Measurements from ENCODE around the gene NHSL2. TPM values are rescaled to one million over a fixed set of nuclear protein-coding genes. Genes with fewer than 3 reads are reported as not detected.

NHSL2 gene
- total RNA-seq, 1 experiment from 2014 or later: not detected

GRCh38 chrX:72071213-72071612, 160.6 kb downstream of the NHSL2 start:
- no peak for DNase-seq (ENCODE audit: low read depth, low spot score)
- in situ Hi-C loops (cut with HindIII; ENCODE audit: low pct_unique_long_range_greater_than_20kb, low sequenced_read_pairs): no loop called here

DNA sequence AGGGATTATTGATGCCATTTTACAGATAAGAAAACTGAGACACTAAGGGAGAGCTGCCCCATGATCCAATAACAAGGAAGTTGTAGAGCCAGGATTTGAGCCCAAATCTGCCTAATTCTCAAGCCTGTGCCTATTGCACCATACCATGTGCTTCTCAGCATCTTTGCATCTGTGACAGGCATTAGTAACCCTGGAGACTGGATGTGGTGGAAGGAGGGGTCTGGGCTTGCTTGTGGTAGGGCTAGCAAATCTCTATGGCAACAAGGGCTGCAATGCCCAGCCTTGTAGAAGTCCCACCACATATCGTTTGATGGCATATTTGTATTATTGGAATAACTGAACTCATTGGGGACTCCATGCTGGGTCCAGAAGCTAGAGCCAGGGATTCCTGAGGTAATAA, 163.0 kb downstream of the NHSL2 start:
- DNase-seq (ENCODE audit: low read depth, low spot score): no peak
- in situ Hi-C loops (cut with HindIII; ENCODE audit: low pct_unique_long_range_greater_than_20kb, low sequenced_read_pairs): no loop called here

DNA sequence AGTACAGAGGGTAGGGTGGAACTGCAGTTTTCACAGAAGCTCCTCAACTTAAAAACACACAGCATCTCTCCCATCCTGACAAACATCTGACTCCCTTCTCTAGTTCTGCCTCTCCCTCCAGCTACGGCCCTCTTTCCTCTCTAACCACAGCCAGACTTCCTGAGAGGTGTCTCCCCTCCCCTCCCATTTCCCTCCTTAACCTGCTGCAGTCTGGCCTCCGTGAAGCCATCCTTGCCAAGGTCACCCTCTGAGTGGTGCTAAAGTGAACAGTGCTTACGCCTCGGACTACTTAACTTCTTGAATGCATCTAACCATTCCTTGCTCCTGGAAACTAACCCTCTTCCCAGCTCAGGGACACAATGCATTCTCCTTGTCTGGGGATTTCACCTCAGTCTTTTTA, 167.8 kb downstream of the NHSL2 start:
- no peak for DNase-seq (ENCODE audit: low read depth, low spot score)
- in situ Hi-C loops (cut with HindIII; ENCODE audit: low pct_unique_long_range_greater_than_20kb, low sequenced_read_pairs): no loop called here

GRCh38 chrX:72079607-72080006, 169.0 kb downstream of the NHSL2 start:
- no peak for DNase-seq (ENCODE audit: low read depth, low spot score)
- in situ Hi-C loops (cut with HindIII; ENCODE audit: low pct_unique_long_range_greater_than_20kb, low sequenced_read_pairs): no loop called here

DNA sequence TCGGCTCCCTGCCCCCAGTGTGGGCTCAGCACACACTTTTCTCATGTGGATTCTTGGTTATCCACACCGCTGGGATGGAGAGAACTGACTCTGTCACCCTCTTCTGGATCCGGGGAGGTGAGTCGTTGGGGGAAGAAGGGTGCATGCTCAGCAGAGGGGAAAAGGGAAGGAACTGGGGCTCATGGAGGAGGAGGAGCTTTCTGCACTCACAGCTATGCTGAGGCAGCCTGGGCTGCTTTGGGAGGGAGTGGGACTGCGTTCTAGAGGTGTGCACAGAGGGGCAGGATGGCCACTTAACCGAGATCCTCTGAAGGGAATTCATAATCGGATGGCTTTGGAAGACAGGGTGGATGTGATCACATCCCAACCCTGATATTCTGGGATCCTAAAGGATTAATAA, 169.5 kb downstream of the NHSL2 start:
- in situ Hi-C loops (cut with HindIII; ENCODE audit: low pct_unique_long_range_greater_than_20kb, low sequenced_read_pairs): no loop called here
- DNase-seq (ENCODE audit: low read depth, low spot score): no peak

- DNase-seq (ENCODE audit: low read depth, low spot score): no peak
- in situ Hi-C loops (cut with HindIII; ENCODE audit: low pct_unique_long_range_greater_than_20kb, low sequenced_read_pairs): no loop called here
Measured at GRCh38 chrX:72080800-72081199, 170.2 kb downstream of the NHSL2 start.

GRCh38 chrX:72081605-72082320, 171.1 kb downstream of the NHSL2 start:
- in situ Hi-C loops (cut with HindIII; ENCODE audit: low pct_unique_long_range_greater_than_20kb, low sequenced_read_pairs): no loop called here
- DNase-seq (ENCODE audit: low read depth, low spot score): no peak

DNA sequence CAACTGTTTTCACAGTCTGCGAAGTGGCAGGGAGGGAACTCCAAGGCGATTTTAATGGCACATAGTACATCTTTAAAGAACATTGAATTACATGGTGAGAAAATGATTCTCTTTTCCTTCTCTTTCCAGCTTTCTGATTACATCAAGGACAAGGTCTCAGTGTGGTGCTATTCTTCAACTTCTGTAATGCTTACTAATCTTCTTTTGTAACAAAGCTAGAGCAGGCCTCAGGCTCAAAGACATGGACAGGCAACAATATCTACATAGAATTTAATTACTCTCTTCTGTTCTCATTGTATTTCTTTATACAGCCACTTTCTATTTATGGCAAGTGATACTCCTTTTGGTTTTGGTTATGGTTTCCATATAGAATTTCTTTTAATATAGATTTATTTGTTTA, 172.6 kb downstream of the NHSL2 start:
- no peak for DNase-seq (ENCODE audit: low read depth, low spot score)
- in situ Hi-C loops (cut with HindIII; ENCODE audit: low pct_unique_long_range_greater_than_20kb, low sequenced_read_pairs): no loop called here

GRCh38 chrX:72084114-72084513, 173.5 kb downstream of the NHSL2 start:
- DNase-seq (ENCODE audit: low read depth, low spot score): no peak
- in situ Hi-C loops (cut with HindIII; ENCODE audit: low pct_unique_long_range_greater_than_20kb, low sequenced_read_pairs): no loop called here

DNA sequence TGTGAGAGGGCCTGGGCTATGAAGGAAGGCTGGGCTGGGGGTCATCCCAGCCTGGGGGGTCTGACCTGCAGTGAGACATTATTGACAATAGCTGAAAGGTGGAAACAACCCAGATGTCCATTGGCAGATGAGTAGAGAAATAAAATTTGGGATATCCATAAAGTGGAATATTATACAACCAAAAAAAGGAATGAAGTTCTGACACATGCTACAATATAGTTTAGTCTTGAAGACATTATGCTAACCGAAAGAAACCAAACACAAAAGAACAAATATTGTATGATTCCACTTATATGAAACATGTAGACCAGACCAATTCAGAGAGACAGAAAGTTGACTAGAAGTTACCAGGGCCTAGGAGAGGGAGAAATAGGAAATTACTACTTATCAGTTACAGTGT, 176.3 kb downstream of the NHSL2 start:
- DNase-seq (ENCODE audit: low read depth, low spot score): no peak
- in situ Hi-C loops (cut with HindIII; ENCODE audit: low pct_unique_long_range_greater_than_20kb, low sequenced_read_pairs): no loop called here

- in situ Hi-C loops (cut with HindIII; ENCODE audit: low pct_unique_long_range_greater_than_20kb, low sequenced_read_pairs): no loop called here
- DNase-seq (ENCODE audit: low read depth, low spot score): no peak
Measured at GRCh38 chrX:72088761-72089160, 178.1 kb downstream of the NHSL2 start.

GRCh38 chrX:72089254-72089653, 178.6 kb downstream of the NHSL2 start:
- in situ Hi-C loops (cut with HindIII; ENCODE audit: low pct_unique_long_range_greater_than_20kb, low sequenced_read_pairs): no loop called here
- peak; percentile 2 for DNase-seq (ENCODE audit: low read depth, low spot score)

DNA sequence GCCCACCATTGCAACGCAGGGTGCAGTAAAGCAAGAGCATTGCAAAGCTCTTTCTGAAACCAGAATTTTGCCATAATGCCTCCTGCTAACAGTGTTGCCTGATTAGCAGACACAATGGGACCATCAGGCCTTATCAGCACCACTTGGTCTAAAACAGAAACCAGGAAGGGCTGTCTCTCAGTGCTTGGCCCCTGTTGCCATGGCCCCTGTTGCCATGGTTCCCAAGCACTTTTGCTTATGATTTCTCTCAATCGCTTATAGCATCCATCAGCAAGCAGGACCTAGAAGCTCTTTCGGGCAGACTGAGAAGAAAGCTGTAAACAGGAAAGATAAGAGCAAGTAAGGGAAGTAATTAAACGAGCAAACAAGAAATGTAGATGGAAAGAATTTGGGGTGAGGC, 184.2 kb downstream of the NHSL2 start:
- in situ Hi-C loops (cut with HindIII; ENCODE audit: low pct_unique_long_range_greater_than_20kb, low sequenced_read_pairs): no loop called here
- DNase-seq (ENCODE audit: low read depth, low spot score): no peak

GRCh38 chrX:72095370-72095769, 184.7 kb downstream of the NHSL2 start:
- no peak for DNase-seq (ENCODE audit: low read depth, low spot score)
- in situ Hi-C loops (cut with HindIII; ENCODE audit: low pct_unique_long_range_greater_than_20kb, low sequenced_read_pairs): no loop called here

GRCh38 chrX:72097098-72097497, 186.5 kb downstream of the NHSL2 start:
- no peak for DNase-seq (ENCODE audit: low read depth, low spot score)
- in situ Hi-C loops (cut with HindIII; ENCODE audit: low pct_unique_long_range_greater_than_20kb, low sequenced_read_pairs): no loop called here

DNA sequence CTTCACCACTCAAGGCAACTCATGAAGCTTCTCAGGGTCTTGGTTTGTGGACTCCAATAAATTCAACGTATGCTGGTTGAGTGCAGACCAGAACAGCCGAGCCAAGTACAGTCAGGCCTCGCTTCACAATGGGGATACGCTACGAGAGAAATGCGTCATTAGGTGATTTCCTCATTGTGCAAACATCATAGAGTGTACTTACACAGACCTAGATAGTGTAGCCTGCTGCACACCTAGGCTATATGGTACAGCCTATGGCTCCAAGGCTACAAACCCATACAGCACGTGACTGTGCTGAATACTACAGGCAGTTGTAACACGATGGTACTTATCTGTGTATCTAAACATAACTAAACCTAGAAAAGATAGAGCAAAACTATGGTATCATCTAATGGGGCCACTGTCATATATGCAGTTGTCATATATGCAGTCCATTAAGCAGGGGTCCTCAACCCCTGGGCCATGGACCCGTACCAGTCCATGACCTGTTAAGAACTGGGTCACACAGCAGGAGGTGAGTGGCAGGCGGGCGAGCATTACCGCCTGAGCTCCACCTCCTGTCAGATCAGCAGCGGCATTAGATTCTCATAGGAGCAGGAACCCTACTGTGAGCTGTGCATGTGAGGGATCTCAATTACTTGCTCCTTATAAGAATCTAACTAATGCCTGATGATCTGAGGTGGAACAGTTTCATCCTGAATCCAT, 189.6 kb downstream of the NHSL2 start:
- no peak for DNase-seq (ENCODE audit: low read depth, low spot score)
- in situ Hi-C loops (cut with HindIII; ENCODE audit: low pct_unique_long_range_greater_than_20kb, low sequenced_read_pairs): no loop called here

DNA sequence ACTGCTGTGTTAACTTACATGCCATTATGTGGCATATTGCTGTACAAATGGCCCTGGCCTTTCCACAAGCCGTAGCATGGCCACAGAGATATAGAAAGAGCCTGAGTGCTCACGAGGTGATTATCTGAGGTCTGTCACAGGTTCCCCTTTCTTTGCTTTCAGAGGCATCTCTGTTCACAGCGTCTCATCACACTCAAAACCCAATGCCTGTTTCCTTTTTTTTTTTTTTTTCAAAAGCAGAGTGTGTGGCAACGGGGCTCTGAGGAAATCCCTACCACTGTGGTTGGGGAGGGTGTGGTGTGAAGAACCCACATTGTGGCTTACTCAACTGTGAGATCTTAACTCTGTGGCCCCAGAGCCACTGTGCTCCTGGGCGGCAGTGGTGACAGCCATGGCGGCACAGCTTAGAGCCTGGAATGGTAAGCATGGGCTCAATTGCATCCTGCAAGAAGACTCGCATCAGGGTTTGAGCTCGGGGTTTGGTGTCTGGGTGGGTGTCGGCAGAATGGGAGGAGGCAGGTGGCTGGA, 190.2 kb downstream of the NHSL2 start:
- DNase-seq (ENCODE audit: low read depth, low spot score): no peak
- in situ Hi-C loops (cut with HindIII; ENCODE audit: low pct_unique_long_range_greater_than_20kb, low sequenced_read_pairs): no loop called here

DNA sequence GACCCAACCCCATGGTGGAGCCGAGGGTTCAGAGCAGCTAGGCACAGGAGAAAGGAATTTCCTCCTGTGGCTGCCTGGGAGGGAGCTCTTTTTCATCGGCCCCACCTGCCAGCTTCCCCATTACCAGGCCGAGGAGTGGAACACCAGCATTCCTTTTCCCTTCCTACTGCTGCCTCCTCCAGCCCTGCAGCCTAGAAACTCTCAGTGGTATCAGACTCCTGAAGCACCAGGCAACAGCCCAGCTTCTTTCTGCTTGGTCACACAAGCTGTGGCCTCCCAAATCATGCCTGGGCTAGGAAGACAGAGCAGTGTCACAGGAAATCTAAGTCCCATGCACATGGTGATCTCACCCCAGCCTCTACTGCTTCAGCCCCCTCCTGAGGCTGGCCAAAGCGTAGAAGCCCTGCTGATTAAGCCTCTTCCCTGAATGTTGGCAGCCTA, 191.0 kb downstream of the NHSL2 start:
- no peak for DNase-seq (ENCODE audit: low read depth, low spot score)
- in situ Hi-C loops (cut with HindIII; ENCODE audit: low pct_unique_long_range_greater_than_20kb, low sequenced_read_pairs): no loop called here

GRCh38 chrX:72102126-72102525, 191.5 kb downstream of the NHSL2 start:
- in situ Hi-C loops (cut with HindIII; ENCODE audit: low pct_unique_long_range_greater_than_20kb, low sequenced_read_pairs): no loop called here
- DNase-seq (ENCODE audit: low read depth, low spot score): no peak

Measured in SK-MEL-5 (cell line).